Osteoblast (primary cell): ENCODE measurements around the gene DPYSL5. TPM values are rescaled to one million over a fixed set of nuclear protein-coding genes. Genes with fewer than 3 reads are reported as not detected.

Experiments used
- DNase-seq: peaks from one replicate; pipeline ENCODE4 v3.0.0; 2011; ENCODE audit warnings: low spot score, mixed read lengths; ENCODE audit not compliant: insufficient read length; ENCODE audit errors: missing footprints
- H2AFZ ChIP-seq: 2 replicates; pipeline ENCODE4 v1.6.0; 2011; ENCODE audit warnings: mild to moderate bottlenecking, low read length
- H3K27ac ChIP-seq: 2 replicates; pipeline ENCODE4 v1.5.1; 2011; ENCODE audit warnings: mild to moderate bottlenecking, low read depth, low read length, moderate library complexity
- H3K27me3 ChIP-seq: 2 replicates; pipeline ENCODE4 v1.6.0; 2012; ENCODE audit warnings: mild to moderate bottlenecking, control low read depth, inconsistent platforms, low read length, moderate library complexity; ENCODE audit not compliant: insufficient read depth
- H3K36me3 ChIP-seq: 2 replicates; pipeline ENCODE4 v1.5.1; 2011; ENCODE audit warnings: mild to moderate bottlenecking, low read length, control low read depth, moderate library complexity; ENCODE audit not compliant: insufficient read depth
- H3K4me1 ChIP-seq: 2 replicates; pipeline ENCODE4 v1.5.1; 2011; ENCODE audit warnings: mild to moderate bottlenecking, low read length, control low read depth, moderate library complexity; ENCODE audit not compliant: insufficient read depth
- H3K4me2 ChIP-seq: 2 replicates; pipeline ENCODE4 v1.6.0; 2011; ENCODE audit warnings: mild to moderate bottlenecking, low read length; ENCODE audit not compliant: insufficient read depth
- H3K4me3 ChIP-seq: fragments of 200-600 bp; sonication (generic); 3 replicates; pipeline ENCODE4 v1.5.1; 2012; ENCODE audit warnings: mild to moderate bottlenecking, low read length, inconsistent platforms; ENCODE audit not compliant: insufficient read depth
- H3K79me2 ChIP-seq: 2 replicates; pipeline ENCODE4 v1.6.0; 2012; ENCODE audit warnings: mild to moderate bottlenecking, low read length, control low read depth, inconsistent platforms; ENCODE audit not compliant: insufficient read depth
- H3K9me3 ChIP-seq: 2 replicates; pipeline ENCODE4 v1.5.1; 2011; ENCODE audit warnings: low read depth, low read length, control low read depth
- H4K20me1 ChIP-seq: 2 replicates; pipeline ENCODE4 v1.6.0; 2012; ENCODE audit warnings: mild to moderate bottlenecking, low read length, control low read depth; ENCODE audit not compliant: insufficient read depth
- CTCF ChIP-seq: IDR thresholded peaks from 2 replicates; pipeline ENCODE4 v1.5.1; 2011; ENCODE audit warnings: mild to moderate bottlenecking, low read depth, low read length, moderate library complexity; ENCODE audit errors: extremely low read depth
- total RNA-seq: library from RNA; depleted of rRNA; stranded (reverse); fragments of >200 nt; gene quantifications from 2 replicates; pipeline ENCODE4 v1.2.3, GENCODE V29; 2012

DPYSL5 gene
- total RNA-seq, 1 donor: not detected

- no peak overlapping the region for H3K27ac ChIP-seq
- H3K4me2 ChIP-seq: no peak overlapping the region
- peaks cover 34% of the 10 kb centered on the region for H3K27me3 ChIP-seq
- no peak for TF ChIP-seq CTCF
- no peak overlapping the region for H3K4me3 ChIP-seq
- no peaks in the 10 kb centered on the region for H3K9me3 ChIP-seq
- no peak overlapping the region for H2AFZ ChIP-seq
- no peaks in the 10 kb centered on the region for H3K36me3 ChIP-seq
- no peaks in the 10 kb centered on the region for H3K4me1 ChIP-seq
- H3K79me2 ChIP-seq: no peaks in the 10 kb centered on the region
- no peaks in the 10 kb centered on the region for H4K20me1 ChIP-seq
- DNase-seq: no peak
These were observed 42.5 kb downstream of the DPYSL5 start for GRCh38 chr2:26890341-26891000.

GRCh38 chr2:26892133-26892532 lies 44.2 kb downstream of the DPYSL5 start:
- Histone ChIP-seq H3K79me2 (no peaks in the 10 kb centered on the region), H3K9me3 (no peaks in the 10 kb centered on the region), H3K27ac (no peak overlapping the region), H4K20me1 (no peaks in the 10 kb centered on the region), H3K4me2 (no peak overlapping the region), H3K4me3 (no peak overlapping the region), H2AFZ (no peak overlapping the region), H3K4me1 (no peaks in the 10 kb centered on the region), H3K27me3 (peaks cover 28% of the 10 kb centered on the region), H3K36me3 (no peaks in the 10 kb centered on the region)
- TF ChIP-seq CTCF: no peak
- DNase-seq: no peak

GRCh38 chr2:26892922-26893524 lies 45.1 kb downstream of the DPYSL5 start:
- Histone ChIP-seq H3K4me3 (no peak overlapping the region), H3K27ac (no peak overlapping the region), H3K27me3 (peaks cover 31% of the 10 kb centered on the region), H3K36me3 (no peaks in the 10 kb centered on the region), H2AFZ (no peak overlapping the region), H3K79me2 (no peaks in the 10 kb centered on the region), H3K4me2 (no peak overlapping the region), H3K9me3 (no peaks in the 10 kb centered on the region), H4K20me1 (no peaks in the 10 kb centered on the region), H3K4me1 (no peaks in the 10 kb centered on the region)
- DNase-seq: no peak
- no peak for TF ChIP-seq CTCF

- Histone ChIP-seq H2AFZ (no peak overlapping the region), H3K4me1 (no peaks in the 10 kb centered on the region), H3K4me2 (no peak overlapping the region), H3K36me3 (no peaks in the 10 kb centered on the region), H3K9me3 (no peaks in the 10 kb centered on the region), H3K27ac (no peak overlapping the region), H3K4me3 (no peak overlapping the region), H4K20me1 (no peaks in the 10 kb centered on the region), H3K79me2 (no peaks in the 10 kb centered on the region), H3K27me3 (peaks cover 38% of the 10 kb centered on the region)
- no peak for DNase-seq
- no peak for TF ChIP-seq CTCF
These were observed 46.2 kb downstream of the DPYSL5 start for GRCh38 chr2:26894136-26894535.
